WI38 (cell line): Measurements from ENCODE around the gene SPATA33.
"Not testable (repeated sequence)": the region's sequence is repeated elsewhere in the genome, so short reads cannot be mapped to it uniquely, and the experiment has no call there.

ENCODE experiments used
- H3K4me3 ChIP-seq: 2 replicates; pipeline ENCODE4 v1.5.1; 2011; ENCODE audit warnings: low read depth, mild to moderate bottlenecking, control low read depth, low read length
- TF ChIP-seq, protein P1 (sequence below): IDR thresholded peaks from 2 replicates; pipeline ENCODE4 v1.5.1; 2012; ENCODE audit warnings: low read depth, mild to moderate bottlenecking, control low read depth, low read length

The SPATA33 gene

DNA sequence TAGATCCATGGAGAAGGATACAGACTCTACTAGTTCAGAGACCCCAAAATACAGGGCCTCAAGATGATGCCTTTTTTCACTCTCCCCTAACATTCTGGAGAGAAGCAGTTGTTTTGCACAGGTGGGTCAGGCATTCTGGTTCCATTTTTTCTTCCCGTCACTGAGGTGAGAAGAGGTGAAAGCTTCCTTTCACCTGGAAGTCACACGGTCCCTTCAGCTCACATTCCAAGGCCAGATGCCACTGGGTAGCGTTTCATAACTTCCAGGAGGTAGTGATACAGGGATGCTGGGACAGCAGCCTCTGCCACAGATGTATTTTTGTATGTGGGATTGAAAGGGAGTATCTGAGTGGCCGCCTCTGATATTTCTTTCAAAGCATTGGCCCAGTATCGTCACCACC, 30.8 kb downstream of the SPATA33 start:
- no peak overlapping the region for H3K4me3 ChIP-seq
- TF ChIP-seq, protein P1, sequence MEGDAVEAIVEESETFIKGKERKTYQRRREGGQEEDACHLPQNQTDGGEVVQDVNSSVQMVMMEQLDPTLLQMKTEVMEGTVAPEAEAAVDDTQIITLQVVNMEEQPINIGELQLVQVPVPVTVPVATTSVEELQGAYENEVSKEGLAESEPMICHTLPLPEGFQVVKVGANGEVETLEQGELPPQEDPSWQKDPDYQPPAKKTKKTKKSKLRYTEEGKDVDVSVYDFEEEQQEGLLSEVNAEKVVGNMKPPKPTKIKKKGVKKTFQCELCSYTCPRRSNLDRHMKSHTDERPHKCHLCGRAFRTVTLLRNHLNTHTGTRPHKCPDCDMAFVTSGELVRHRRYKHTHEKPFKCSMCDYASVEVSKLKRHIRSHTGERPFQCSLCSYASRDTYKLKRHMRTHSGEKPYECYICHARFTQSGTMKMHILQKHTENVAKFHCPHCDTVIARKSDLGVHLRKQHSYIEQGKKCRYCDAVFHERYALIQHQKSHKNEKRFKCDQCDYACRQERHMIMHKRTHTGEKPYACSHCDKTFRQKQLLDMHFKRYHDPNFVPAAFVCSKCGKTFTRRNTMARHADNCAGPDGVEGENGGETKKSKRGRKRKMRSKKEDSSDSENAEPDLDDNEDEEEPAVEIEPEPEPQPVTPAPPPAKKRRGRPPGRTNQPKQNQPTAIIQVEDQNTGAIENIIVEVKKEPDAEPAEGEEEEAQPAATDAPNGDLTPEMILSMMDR = no peak

DNA sequence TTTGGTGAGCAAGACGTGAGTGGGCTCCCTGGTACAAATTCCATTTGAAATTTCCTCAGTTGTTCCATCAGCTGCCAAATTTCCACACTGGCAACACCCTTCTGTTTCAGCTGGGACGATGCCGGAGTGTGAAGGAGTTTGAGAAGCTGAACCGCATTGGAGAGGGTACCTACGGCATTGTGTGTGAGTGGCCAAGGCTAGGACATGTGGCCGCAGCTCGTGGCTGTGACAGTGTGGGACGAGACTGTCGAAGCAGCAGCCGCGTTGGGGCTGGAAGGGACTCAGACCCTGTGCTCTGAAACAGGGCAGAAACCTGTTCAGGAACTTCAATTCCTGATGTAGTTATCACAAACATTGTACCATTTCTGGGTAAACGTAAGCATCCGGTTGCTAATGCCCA, 31.5 kb downstream of the SPATA33 start:
- TF ChIP-seq, protein P1 = no peak
- no peak overlapping the region for H3K4me3 ChIP-seq

DNA sequence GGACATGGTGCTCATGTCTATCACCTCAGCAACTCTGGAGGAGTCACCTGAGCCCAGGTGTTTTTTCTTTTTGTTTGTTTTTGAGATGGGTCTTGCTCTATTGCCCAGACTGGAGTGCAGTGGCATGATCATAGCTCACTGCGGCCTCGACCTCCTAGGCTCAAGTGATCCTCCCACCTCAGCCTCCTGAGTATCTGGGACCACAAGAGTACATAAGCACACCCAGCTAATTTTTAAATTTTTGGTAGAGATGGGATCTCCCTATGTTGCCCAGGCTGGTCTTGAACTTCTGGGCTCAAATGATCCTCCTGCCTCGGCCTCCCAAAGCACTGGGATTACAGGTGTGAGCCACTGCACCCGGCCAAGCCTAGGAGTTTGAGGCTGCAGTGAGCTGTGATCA, 32.0 kb downstream of the SPATA33 start:
- not testable (repeated sequence) for H3K4me3 ChIP-seq

DNA sequence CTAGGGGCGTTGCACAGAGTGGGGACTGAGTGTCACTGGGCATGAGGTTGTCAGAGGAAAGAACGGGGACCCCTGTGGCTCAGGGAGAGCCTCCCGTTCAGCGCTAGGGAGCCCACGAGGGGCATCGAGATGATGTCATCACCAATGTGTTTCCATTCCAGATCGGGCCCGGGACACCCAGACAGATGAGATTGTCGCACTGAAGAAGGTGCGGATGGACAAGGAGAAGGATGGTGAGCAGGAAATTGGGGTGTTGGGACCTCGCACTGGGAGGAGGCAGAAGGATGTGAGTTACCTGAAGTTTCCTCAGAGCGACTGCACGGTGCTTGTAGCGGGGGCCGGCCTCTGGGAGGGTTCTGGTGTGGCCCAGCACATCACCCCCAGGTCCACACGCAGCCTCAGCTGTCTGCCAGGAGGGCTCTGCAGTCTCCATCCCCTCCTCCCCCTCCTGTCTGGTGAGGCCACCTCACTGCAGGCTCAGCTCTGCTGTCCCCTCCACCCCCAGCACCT, 32.8 kb downstream of the SPATA33 start:
- TF ChIP-seq, protein P1 = no peak
- H3K4me3 ChIP-seq = no peak overlapping the region

DNA sequence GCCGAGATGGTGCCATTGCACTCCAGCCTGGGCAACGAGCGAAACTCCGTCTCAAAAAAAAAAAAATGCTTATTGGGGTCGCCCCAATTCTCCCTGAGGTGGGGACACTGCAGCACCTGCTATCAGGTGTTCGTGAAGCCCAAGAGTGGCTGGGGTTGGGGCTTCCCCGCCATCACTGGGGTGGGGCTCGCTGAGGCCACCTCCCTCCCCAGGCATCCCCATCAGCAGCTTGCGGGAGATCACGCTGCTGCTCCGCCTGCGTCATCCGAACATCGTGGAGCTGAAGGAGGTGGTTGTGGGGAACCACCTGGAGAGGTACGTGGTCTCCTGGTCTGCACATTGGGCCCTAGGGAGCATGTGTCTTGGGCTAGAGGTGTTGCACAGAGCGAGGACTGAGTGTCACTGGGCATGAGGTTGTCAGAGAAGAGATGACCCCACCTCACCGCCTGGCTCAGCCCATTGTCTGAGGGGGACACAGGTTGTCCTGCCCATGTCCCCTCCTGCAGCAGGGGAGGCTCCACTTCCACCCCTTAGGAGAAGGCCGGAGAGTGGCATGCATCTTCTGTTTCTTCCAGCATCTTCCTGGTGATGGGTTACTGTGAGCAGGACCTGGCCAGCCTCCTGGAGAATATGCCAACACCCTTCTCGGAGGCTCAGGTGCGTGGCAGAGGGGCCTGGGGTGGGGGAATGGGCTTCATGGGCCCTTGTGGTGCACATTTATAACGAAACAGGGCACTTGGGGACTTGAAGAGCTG, 33.8 kb downstream of the SPATA33 start:
- H3K4me3 ChIP-seq = no peak overlapping the region
- TF ChIP-seq, protein P1 = no peak

DNA sequence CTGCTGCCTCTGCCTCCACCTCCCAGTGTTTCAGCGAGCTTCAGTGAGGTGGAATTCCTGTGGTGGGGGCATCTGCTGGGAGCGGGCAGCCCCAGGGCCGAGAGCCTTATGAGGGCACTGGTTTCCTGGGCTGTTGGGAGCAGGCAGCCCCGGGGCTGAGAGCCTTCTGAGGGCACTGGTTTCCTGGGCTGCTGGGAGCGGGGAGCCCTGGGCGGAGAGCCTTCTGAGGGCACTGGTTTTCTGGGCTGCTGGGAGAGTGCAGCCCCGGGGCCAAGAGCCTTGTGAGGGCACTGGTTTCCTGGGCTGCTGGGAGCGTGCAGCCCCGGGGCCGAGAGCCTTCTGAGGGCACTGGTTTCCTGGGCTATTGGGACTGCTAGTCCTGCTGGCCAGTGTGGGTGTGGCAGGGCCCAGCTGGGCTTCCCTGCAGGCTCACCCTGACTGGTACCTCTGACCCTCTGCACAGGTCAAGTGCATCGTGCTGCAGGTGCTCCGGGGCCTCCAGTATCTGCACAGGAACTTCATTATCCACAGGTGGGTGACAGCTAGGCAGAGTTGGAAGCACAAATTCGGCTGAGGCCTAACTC, 34.4 kb downstream of the SPATA33 start:
- H3K4me3 ChIP-seq = no peak overlapping the region
- TF ChIP-seq, protein P1 = no peak

DNA sequence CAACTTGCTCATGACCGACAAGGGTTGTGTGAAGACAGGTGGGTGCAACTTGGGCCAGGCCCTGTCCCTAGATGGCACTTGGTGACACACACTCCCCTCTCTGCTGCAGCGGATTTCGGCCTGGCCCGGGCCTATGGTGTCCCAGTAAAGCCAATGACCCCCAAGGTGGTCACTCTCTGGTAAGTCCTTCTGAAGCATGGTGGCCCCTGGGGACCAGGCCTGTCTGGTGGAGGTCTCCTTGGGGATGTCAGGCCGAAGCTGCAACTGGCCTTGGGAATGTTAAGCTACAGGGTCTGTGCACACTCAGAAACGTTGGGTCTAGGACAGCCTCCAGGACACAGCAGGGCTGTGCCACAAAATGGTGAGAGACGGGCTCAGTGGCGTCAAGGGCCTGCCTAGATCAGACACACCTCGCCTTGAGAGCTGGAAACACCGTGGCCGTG, 35.7 kb downstream of the SPATA33 start:
- TF ChIP-seq, protein P1 = no peak
- H3K4me3 ChIP-seq = no peak overlapping the region
